Retinal pigment epithelial cell (primary cell): ENCODE data around the gene SDC3.

Experiments used
- DNase-seq: peaks from one replicate; pipeline ENCODE4 v3.0.0-alpha.2; 2010; ENCODE audit warnings: low read depth
- H3K4me3 ChIP-seq: 2 replicates; pipeline ENCODE4 v1.5.1; 2011; ENCODE audit warnings: mild to moderate bottlenecking, low read length, control low read depth, moderate library complexity
- TF ChIP-seq, protein P1 (sequence below): conservative IDR thresholded peaks from 2 replicates; pipeline ENCODE4 v1.5.1; 2011; ENCODE audit warnings: low read depth, low read length, control low read depth, inconsistent platforms

Gene SDC3

DNA sequence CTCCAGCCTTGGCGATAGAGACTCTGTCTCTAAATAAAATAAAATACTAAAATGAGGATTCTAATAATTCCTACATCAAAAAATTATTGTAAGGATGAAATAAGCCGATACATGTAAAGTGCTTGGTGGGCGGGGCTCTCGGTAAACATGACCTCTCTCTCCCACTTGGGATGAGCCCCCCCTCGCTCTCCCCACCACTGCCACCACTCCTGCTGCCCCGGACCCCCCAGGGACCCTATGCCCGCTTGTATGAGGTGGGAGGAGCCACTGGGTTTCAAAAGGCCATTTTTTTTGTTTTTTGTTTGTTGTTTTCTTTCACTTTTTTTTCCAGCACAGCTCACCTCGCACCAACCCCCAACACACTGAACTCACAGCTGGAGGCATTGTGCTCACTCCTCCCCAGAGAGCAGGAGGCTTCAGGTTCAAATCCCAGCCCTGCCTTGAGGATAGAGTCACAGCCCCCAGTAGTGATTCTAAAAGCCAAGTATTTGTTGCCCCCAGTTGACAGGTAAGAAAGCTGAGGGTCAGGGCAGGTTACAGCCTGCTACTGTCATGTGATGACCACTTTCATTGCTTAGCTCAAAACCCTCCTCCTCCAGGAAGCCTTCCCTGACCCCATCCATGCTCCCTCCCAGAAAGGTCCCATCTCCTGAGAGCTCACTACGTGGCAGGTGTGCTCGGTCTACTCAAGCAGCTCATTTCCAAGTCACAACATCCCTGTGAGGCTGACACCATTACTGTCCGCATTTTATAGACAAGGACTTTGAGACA lies 4.2 kb downstream of the SDC3 start:
- DNase-seq = no peak
- H3K4me3 ChIP-seq = no peak overlapping the region
- TF ChIP-seq, protein P1, sequence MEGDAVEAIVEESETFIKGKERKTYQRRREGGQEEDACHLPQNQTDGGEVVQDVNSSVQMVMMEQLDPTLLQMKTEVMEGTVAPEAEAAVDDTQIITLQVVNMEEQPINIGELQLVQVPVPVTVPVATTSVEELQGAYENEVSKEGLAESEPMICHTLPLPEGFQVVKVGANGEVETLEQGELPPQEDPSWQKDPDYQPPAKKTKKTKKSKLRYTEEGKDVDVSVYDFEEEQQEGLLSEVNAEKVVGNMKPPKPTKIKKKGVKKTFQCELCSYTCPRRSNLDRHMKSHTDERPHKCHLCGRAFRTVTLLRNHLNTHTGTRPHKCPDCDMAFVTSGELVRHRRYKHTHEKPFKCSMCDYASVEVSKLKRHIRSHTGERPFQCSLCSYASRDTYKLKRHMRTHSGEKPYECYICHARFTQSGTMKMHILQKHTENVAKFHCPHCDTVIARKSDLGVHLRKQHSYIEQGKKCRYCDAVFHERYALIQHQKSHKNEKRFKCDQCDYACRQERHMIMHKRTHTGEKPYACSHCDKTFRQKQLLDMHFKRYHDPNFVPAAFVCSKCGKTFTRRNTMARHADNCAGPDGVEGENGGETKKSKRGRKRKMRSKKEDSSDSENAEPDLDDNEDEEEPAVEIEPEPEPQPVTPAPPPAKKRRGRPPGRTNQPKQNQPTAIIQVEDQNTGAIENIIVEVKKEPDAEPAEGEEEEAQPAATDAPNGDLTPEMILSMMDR = no peak

DNA sequence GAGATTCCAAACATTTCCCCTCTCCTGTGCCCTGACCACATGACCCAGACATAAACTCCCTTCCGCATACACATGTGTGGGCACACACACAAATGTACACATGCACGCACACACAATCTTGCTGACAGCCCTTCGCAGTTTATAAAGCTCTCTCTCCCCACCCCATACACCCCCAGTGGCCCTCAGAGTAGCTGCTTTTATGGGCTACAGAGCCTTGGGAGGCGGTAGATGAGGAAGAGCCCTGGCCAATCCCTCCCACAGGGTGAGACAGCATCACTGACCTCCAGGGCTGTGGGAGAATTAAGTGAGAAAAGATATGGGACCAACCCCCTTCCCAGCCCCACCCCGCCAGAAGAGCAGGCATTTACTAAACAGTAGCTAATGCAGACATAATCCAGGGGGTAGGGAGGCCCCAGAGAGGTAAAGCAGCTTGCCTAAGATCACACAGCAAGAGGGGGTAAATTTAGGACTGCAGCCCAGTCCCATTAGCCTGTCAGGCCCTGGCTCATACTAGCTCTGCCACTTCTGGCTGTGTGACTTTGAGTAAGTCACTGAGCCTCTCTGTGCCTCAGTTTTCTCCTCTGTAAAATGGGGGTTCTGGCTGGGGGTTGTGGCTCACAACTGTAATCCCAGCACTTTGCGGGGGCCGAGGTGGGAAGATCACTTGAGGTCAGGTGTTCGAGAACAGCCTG lies 5.1 kb downstream of the SDC3 start:
- no peak overlapping the region for H3K4me3 ChIP-seq
- DNase-seq = no peak
- TF ChIP-seq, protein P1 = no peak

DNA sequence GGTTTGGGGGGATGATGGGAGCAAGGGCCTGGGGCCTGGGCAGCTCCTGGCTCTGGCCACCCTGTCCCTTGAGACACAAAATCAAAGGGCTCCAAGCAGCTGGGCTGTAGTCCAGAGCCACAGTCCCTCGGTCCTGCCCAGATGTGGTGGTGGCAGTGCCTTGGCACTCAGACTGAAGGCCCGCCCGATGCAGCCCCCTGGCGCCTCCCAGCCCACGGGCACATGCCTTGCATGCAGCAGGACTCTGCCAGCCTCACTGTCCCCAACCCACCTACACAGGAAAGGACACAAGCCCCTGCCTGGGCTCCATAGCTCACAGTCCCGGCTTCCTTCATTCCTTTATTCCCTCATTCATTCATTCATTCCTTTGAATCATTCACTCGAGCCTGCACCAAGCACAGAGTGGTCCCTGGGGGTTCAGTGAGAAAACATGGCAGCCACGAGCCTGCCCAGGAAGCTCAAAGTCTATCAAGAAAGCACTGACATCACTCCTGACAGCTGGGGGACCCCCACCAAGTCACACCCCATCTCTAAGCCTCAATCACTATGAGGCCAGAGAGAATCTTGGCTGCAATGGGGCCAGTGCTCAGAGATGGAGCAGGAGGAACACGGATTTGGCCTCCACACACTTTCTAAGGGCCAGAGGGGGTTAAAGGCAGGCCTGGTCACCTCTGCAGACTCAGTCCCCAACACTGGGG lies 5.8 kb downstream of the SDC3 start:
- no peak for DNase-seq
- TF ChIP-seq, protein P1 = no peak
- no peak overlapping the region for H3K4me3 ChIP-seq

DNA sequence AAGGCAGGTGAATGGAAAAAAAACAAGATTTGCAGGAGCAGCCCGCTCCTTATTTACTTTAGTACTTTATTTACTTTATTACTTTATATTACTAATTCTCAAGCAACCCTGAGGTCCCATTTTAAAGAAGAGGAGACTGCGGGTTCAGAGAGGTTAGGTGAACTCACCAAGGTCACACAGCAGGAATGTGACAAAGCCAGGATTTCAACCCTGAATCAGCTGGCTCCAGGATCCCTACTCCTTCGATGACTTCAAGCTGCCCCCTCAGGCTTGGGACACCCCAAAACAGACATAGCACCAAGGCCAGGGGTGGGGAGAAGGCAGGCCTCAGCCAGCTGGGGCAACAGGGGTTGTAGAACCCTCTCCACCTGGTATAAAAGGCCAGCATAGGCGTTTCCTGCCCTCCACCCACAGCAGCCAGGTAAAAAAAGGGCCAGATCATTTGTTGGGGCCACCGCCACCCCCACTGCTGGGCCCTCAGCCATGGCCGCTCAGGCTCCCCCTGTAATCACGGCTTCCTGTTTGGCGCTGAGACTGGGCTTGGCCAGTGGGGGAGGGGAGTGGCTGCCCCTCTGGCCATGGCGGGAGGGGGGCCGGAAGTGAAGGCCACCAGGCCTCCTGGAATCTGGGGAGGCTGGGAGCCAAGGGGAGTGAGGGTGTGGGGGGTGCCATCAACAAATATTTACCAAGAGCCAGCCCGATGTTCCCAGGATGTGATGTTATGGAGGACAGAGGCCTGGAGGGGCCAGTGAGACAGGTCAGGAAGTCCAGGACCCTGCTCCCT lies 6.6 kb downstream of the SDC3 start:
- TF ChIP-seq, protein P1 = no peak
- DNase-seq = no peak
- H3K4me3 ChIP-seq = no peak overlapping the region

DNA sequence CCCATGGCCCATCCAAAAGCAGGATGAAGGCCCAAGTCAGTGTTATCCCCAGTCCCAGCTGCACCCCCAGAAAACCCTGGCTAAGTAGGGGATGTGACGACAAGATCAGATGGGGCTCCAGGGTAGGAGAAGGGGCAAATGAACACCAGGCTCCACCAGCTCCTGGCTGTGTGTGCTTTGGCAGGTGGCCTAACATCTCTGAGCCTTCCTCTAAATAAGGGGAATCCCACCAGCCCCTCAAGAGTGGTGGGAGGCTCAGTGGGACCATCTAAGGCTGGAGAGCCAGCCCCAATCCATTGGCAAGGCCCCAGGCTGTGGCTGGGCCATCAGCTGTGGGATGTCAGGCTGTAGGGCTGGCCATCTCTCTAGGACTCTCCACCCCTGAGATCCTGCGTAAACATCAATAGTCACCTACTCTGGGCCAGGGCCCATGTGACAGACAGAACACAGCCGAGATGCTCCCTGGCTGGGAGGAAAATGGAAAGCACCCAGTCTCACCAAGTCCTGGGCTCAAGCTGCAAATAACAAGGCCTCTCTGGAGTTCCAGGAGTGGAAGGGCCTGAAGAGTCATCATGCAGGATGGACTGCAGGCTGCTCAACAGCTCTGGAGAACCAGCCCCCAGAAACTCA lies 7.5 kb downstream of the SDC3 start:
- no peak for DNase-seq
- TF ChIP-seq, protein P1 = no peak
- no peak overlapping the region for H3K4me3 ChIP-seq

DNA sequence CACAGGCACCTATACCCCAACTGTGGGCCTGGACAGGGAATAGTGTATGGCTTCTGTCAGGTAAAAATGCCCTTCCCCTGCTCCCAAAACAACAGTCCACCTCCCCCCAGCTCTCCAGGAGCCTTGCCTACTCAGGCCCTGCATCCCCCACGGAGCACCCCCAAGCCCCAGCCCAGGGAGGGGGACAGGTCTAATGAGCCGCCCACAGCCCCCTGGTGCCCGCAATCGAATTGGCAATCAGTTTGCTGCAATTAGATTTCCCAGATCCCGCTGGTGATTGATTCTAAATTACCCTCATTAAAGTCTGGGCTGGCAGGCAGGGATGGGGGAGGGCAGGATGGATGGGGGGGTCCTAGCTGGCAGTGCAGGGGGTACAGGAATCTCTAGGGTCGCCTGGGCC lies 8.1 kb downstream of the SDC3 start:
- DNase-seq = no peak
- H3K4me3 ChIP-seq = no peak overlapping the region
- TF ChIP-seq, protein P1 = no peak
